OCI-LY7 (cell line): ENCODE results near the gene RFFL. TPM values are rescaled to one million over a fixed set of nuclear protein-coding genes. Genes with fewer than 3 reads are reported as not detected.
"Not testable (repeated sequence)": the region's sequence is repeated elsewhere in the genome, so short reads cannot be mapped to it uniquely, and the experiment has no call there.

Experiments used
- BruUV-seq: library from RNA; stranded (reverse); fragments of 400-500 nt; replicated peaks from 2 replicates; lab custom pipeline; 2021; lab: Mats Ljungman, UMichigan
- CTCF ChIA-PET: fragments of 300-600 bp; sonication (Branson Sonifier 250); formaldehyde crosslinking; loops from one replicate; lab custom pipeline; 2022; ENCODE audit warnings: antibody characterized with exemption; ENCODE audit not compliant: unreplicated experiment; lab: Charles Lee
- POLR2A ChIA-PET: fragments of 300-600 bp; sonication (Branson Sonifier 250); formaldehyde crosslinking; loops from one replicate; lab custom pipeline; 2022; ENCODE audit warnings: antibody characterized with exemption; lab: Charles Lee
- DNase-seq: peaks from one replicate; pipeline ENCODE4 v3.0.0-alpha.2; 2015; ENCODE audit warnings: low spot score
- H2AFZ ChIP-seq: fragments of 200-600 bp; sonication (generic), shearing (Covaris generic); 2 replicates; pipeline ENCODE4 v1.6.1; 2014; ENCODE audit warnings: mild to moderate bottlenecking, antibody characterized with exemption, low read length, moderate library complexity
- H3K27ac ChIP-seq: fragments of 200-600 bp; sonication (generic); 2 replicates; pipeline ENCODE4 v1.5.1; 2014; ENCODE audit warnings: mixed run types, low read depth, mild to moderate bottlenecking, moderate library complexity, low read length, inconsistent platforms; ENCODE audit not compliant: poor library complexity, severe bottlenecking
- H3K36me3 ChIP-seq: fragments of 200-600 bp; sonication (generic); 2 replicates; pipeline ENCODE4 v1.6.1; 2014; ENCODE audit warnings: mild to moderate bottlenecking, antibody characterized with exemption, low read length, moderate library complexity, mixed read lengths; ENCODE audit not compliant: insufficient read depth
- H3K4me1 ChIP-seq: fragments of 200-600 bp; sonication (generic); 2 replicates; pipeline ENCODE4 v1.5.1; 2014; ENCODE audit warnings: mild to moderate bottlenecking, low read length; ENCODE audit not compliant: insufficient read depth, poor library complexity, severe bottlenecking
- H3K4me2 ChIP-seq: fragments of 200-600 bp; sonication (generic); 2 replicates; pipeline ENCODE4 v1.6.1; 2014; ENCODE audit warnings: mild to moderate bottlenecking, low read length
- H3K4me3 ChIP-seq: fragments of 200-600 bp; sonication (generic); 2 replicates; pipeline ENCODE4 v1.5.1; 2014; ENCODE audit warnings: mild to moderate bottlenecking, low read depth, low read length; ENCODE audit not compliant: poor library complexity, severe bottlenecking
- H3K79me2 ChIP-seq: fragments of 200-600 bp; sonication (generic); 2 replicates; pipeline ENCODE4 v1.6.1; 2016; ENCODE audit warnings: low read depth, mild to moderate bottlenecking, low read length, moderate library complexity, mixed read lengths; ENCODE audit not compliant: insufficient read depth
- H3K9me2 ChIP-seq: fragments of 200-600 bp; sonication (generic); 2 replicates; pipeline ENCODE4 v1.6.1; 2016; ENCODE audit warnings: mild to moderate bottlenecking, low read length, mixed read lengths; ENCODE audit not compliant: insufficient read depth
- H3K9me3 ChIP-seq: fragments of 200-600 bp; sonication (generic); 2 replicates; pipeline ENCODE4 v1.6.1; 2014; ENCODE audit warnings: mild to moderate bottlenecking, mixed run types, low read length, mixed read lengths
- H4K20me1 ChIP-seq: fragments of 200-600 bp; sonication (generic); 2 replicates; pipeline ENCODE4 v1.6.1; 2014; ENCODE audit warnings: mild to moderate bottlenecking, antibody characterized with exemption, low read length, moderate library complexity, mixed read lengths; ENCODE audit not compliant: insufficient read depth
- EZH2phosphoT487 ChIP-seq: fragments of 200-600 bp; sonication (generic); IDR thresholded peaks from 2 replicates; pipeline ENCODE4 v1.6.1; 2018; ENCODE audit warnings: low read depth, borderline replicate concordance, mild to moderate bottlenecking, mixed run types, antibody characterized with exemption, low read length, moderate library complexity, mixed read lengths
- intact Hi-C: fragments of 100-400 bp; cut with micrococcal nuclease; formaldehyde crosslinking; loops from one replicate; pipeline ENCODE4 v1.10.0; 2022; ENCODE audit not compliant: unreplicated experiment
- total RNA-seq, 2 experiments: library from RNA; depleted of rRNA in 1 of 2; stranded (reverse); fragments of >200 nt in 1 of 2; shearing (Covaris generic) in 1 of 2; gene quantifications; 2 replicates each; pipeline ENCODE4 v1.2.3, GENCODE V29; 2014 to 2022
- TF ChIP-seq, protein P1 (sequence below): fragments of 200-600 bp; sonication (generic); conservative IDR thresholded peaks from 2 replicates; pipeline ENCODE4 v1.5.1; 2014; ENCODE audit warnings: mild to moderate bottlenecking, antibody characterized with exemption, low read length, moderate library complexity, mixed read lengths

Gene RFFL
- total RNA-seq, 2 experiments from 2014 or later, result 15.6 to 16.1 TPM

DNA sequence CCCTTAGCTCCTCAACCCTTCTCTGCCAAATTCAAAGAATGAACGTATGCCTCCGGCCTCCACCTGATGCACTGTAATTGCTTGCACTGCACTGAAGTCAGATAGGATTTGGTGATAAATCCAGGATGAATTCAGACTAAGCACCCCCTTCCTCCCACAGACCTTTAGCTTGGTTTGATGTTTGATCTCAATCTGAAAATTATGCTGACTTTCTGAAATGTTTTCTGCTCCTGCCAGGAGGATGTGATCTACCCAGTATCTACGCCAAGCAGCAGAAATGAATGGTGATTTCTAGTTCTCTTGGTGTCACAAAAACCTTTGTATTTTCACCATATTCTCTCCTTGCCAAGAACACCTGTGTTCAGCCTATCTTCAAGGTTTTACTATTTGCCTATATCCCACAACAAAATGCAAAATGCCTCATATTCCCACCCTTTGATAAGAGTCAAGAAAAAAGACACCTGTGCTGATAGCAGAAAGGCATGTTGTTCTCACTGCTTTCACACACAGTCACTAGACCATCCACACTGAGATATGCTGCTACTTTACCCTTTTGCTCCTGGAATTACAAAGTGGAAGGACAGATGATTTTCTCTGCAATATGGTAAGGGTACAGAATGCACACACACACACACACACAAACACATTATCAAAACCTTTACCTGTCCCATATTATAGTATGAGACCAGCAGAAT, 14.7 kb downstream of the RFFL start:
- POLR2A ChIA-PET, result no interaction called here
- no peaks in the 10 kb centered on the region for H3K9me2 ChIP-seq
- BruUV-seq, result no TSS peak
- intact Hi-C loops, result no loop called here
- H3K9me3 ChIP-seq, result no peaks in the 10 kb centered on the region
- DNase-seq, result no peak
- CTCF ChIA-PET, result no interaction called here
- H3K4me3 ChIP-seq, result no peak overlapping the region
- H2AFZ ChIP-seq, result no peak overlapping the region
- no peaks in the 10 kb centered on the region for H3K36me3 ChIP-seq
- H3K4me2 ChIP-seq, result no peak overlapping the region
- no peaks in the 10 kb centered on the region for H3K79me2 ChIP-seq
- peaks cover 16% of the 10 kb centered on the region for H3K4me1 ChIP-seq
- H4K20me1 ChIP-seq, result no peaks in the 10 kb centered on the region
- TF ChIP-seq, protein P1, sequence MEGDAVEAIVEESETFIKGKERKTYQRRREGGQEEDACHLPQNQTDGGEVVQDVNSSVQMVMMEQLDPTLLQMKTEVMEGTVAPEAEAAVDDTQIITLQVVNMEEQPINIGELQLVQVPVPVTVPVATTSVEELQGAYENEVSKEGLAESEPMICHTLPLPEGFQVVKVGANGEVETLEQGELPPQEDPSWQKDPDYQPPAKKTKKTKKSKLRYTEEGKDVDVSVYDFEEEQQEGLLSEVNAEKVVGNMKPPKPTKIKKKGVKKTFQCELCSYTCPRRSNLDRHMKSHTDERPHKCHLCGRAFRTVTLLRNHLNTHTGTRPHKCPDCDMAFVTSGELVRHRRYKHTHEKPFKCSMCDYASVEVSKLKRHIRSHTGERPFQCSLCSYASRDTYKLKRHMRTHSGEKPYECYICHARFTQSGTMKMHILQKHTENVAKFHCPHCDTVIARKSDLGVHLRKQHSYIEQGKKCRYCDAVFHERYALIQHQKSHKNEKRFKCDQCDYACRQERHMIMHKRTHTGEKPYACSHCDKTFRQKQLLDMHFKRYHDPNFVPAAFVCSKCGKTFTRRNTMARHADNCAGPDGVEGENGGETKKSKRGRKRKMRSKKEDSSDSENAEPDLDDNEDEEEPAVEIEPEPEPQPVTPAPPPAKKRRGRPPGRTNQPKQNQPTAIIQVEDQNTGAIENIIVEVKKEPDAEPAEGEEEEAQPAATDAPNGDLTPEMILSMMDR, result no peak
- TF ChIP-seq EZH2phosphoT487, result no peak
- no peak overlapping the region for H3K27ac ChIP-seq

DNA sequence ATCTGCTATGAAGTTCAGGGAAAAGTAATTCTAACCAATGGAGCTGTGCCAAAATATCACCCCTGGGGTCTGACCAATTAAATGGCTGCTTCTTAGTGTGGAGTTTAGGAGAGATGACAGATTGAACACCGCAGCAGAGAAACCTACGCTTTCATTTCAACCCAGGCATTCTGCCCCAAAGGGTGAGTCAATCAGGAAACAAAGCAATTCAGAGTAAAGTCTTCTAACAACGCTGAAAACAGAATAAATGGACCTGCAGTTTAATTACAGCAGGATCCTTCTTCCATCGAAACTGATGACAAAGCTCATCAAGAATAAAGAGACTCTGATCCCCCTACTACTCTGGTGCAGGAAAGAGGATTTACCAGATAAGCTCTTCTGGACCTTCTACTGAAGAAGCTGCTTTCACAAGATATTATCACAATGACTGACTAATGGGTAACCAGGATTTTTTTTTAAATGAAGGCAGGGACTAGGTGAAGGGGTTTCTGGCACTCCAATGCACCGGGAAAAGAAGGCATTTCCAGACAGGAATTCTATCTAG, 16.7 kb downstream of the RFFL start:
- intact Hi-C loops, result no loop called here
- CTCF ChIA-PET, result no interaction called here
- Histone ChIP-seq H3K36me3 (no peaks in the 10 kb centered on the region), H3K9me3 (no peaks in the 10 kb centered on the region), H3K4me2 (no peak overlapping the region), H3K9me2 (no peaks in the 10 kb centered on the region), H3K79me2 (no peaks in the 10 kb centered on the region), H3K27ac (no peak overlapping the region), H2AFZ (no peak overlapping the region), H3K4me1 (peaks cover 11% of the 10 kb centered on the region), H3K4me3 (no peak overlapping the region), H4K20me1 (no peaks in the 10 kb centered on the region)
- DNase-seq, result no peak
- BruUV-seq, result no TSS peak
- POLR2A ChIA-PET, result interaction anchor here (0.7 kb wide), 1 partner anchor 93 kb away, joined by 3 read pairs; no protein-coding TSS in a partner anchor
- TF ChIP-seq, protein P1, result no peak
- no peak for TF ChIP-seq EZH2phosphoT487

DNA sequence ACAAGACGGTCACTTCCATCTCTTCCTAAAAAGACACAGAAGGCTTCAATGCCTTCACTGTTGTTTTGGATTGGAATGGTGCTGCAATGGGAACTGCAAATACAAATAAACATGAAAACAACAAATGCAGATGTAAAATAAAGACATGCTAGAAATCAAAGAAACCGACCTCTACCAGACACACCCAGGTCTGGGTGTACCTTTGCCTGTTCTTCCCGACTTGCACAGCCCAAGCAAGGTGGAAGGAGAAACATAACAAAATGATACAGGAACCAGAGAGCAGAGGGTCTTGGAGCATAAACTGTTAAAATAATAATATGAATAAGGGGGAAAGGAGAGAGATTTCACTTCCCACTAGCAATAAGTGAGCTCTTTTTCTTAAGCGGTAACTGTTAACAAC, 17.3 kb downstream of the RFFL start:
- no peaks in the 10 kb centered on the region for H3K36me3 ChIP-seq
- TF ChIP-seq, protein P1, result no peak
- no peak for TF ChIP-seq EZH2phosphoT487
- H2AFZ ChIP-seq, result no peak overlapping the region
- H3K9me3 ChIP-seq, result no peaks in the 10 kb centered on the region
- H3K79me2 ChIP-seq, result no peaks in the 10 kb centered on the region
- H3K9me2 ChIP-seq, result no peaks in the 10 kb centered on the region
- ChIA-PET POLR2A (interaction anchor here (0.7 kb wide), 1 partner anchor 92 kb away, joined by 3 read pairs; no protein-coding TSS in a partner anchor), CTCF (no interaction called here)
- no peak overlapping the region for H3K4me3 ChIP-seq
- no peaks in the 10 kb centered on the region for H4K20me1 ChIP-seq
- no TSS peak for BruUV-seq
- intact Hi-C loops, result no loop called here
- no peak overlapping the region for H3K27ac ChIP-seq
- DNase-seq, result no peak
- H3K4me1 ChIP-seq, result peaks cover 5% of the 10 kb centered on the region
- no peak overlapping the region for H3K4me2 ChIP-seq

DNA sequence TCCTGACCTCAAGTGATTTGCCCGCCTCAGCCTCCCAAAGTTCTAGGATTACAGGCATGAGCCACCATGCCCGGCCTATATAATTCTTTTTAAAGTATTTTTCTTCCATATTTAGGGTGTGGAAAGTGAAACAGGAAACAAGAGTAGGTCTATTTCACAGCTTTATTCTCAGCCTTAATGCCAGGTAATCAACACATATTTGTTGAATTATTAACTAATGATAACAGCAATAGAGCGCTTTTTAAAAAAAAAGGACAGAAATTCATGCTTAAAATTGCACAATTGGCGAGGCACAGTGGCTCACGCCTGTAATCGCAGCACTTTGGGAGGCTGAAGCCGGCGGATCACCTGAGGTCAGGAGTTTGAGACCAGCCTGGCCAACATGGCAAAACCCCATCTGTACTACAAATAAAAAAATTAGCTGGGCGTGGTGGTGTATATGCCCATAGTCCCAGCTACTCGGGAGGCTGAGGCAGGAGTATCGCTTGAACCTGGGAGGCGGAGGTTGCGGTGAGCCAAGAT, 18.0 kb downstream of the RFFL start:
- DNase-seq, H3K4me1 ChIP-seq, H3K27ac ChIP-seq, H3K9me2 ChIP-seq, POLR2A ChIA-PET, H3K4me3 ChIP-seq, H3K4me2 ChIP-seq, H3K79me2 ChIP-seq, CTCF ChIA-PET, H4K20me1 ChIP-seq, H3K36me3 ChIP-seq, intact Hi-C loops, H3K9me3 ChIP-seq, H2AFZ ChIP-seq, BruUV-seq: not testable (repeated sequence)
